Measurements from ENCODE around the gene INAFM1.
"Not testable (repeated sequence)": the region's sequence is repeated elsewhere in the genome, so short reads cannot be mapped to it uniquely, and the experiment has no call there.

INAFM1 gene

GRCh38 chr19:47240996-47241918 lies 33.4 kb upstream of the INAFM1 start:
- in situ Hi-C loops (cut with MboI; ENCODE audit: low sequenced_read_pairs), result no loop called here

GRCh38 chr19:47241919-47242577 lies 32.6 kb upstream of the INAFM1 start:
- in situ Hi-C loops (cut with MboI; ENCODE audit: low sequenced_read_pairs), result no loop called here

- in situ Hi-C loops (cut with MboI; ENCODE audit: low sequenced_read_pairs), result no loop called here
These were observed 31.3 kb upstream of the INAFM1 start for GRCh38 chr19:47243364-47243775.

- in situ Hi-C loops (cut with MboI; ENCODE audit: low sequenced_read_pairs), result no loop called here
These were observed 30.7 kb upstream of the INAFM1 start for GRCh38 chr19:47243776-47244547.

- in situ Hi-C loops (cut with MboI; ENCODE audit: low sequenced_read_pairs), result loop anchor here (5.0 kb wide), 1 partner anchor 95 kb away; no protein-coding TSS in a partner anchor
These were observed 27.2 kb upstream of the INAFM1 start for GRCh38 chr19:47247308-47247990.

- in situ Hi-C loops (cut with MboI; ENCODE audit: low sequenced_read_pairs), result not testable (repeated sequence)
These were observed 21.7 kb upstream of the INAFM1 start for GRCh38 chr19:47253016-47253415.

- in situ Hi-C loops (cut with MboI; ENCODE audit: low sequenced_read_pairs), result no loop called here
These were observed 21.2 kb upstream of the INAFM1 start for GRCh38 chr19:47253467-47253881.

GRCh38 chr19:47253970-47254369 lies 20.7 kb upstream of the INAFM1 start:
- in situ Hi-C loops (cut with MboI; ENCODE audit: low sequenced_read_pairs), result no loop called here

- in situ Hi-C loops (cut with MboI; ENCODE audit: low sequenced_read_pairs), result no loop called here
These were observed 18.6 kb upstream of the INAFM1 start, which contains the start of gene CCDC9 for GRCh38 chr19:47255879-47256692. Gene CCDC9, plus strand, starts transcription at chr19:47256525. Its CDS starts 1,876 bp downstream, at chr19:47258401.

- in situ Hi-C loops (cut with MboI; ENCODE audit: low sequenced_read_pairs), result no loop called here
These were observed 17.8 kb upstream of the INAFM1 start for GRCh38 chr19:47256693-47257410.

GRCh38 chr19:47257411-47258169 lies 17.1 kb upstream of the INAFM1 start:
- in situ Hi-C loops (cut with MboI; ENCODE audit: low sequenced_read_pairs), result no loop called here

GRCh38 chr19:47258434-47258833 lies 16.3 kb upstream of the INAFM1 start:
- in situ Hi-C loops (cut with MboI; ENCODE audit: low sequenced_read_pairs), result no loop called here

GRCh38 chr19:47258895-47259555 lies 15.7 kb upstream of the INAFM1 start:
- in situ Hi-C loops (cut with MboI; ENCODE audit: low sequenced_read_pairs), result no loop called here

- in situ Hi-C loops (cut with MboI; ENCODE audit: low sequenced_read_pairs), result no loop called here
These were observed 14.2 kb upstream of the INAFM1 start for GRCh38 chr19:47260476-47260875.

- in situ Hi-C loops (cut with MboI; ENCODE audit: low sequenced_read_pairs), result not testable (repeated sequence)
These were observed 12.5 kb upstream of the INAFM1 start for GRCh38 chr19:47261946-47262793.

- in situ Hi-C loops (cut with MboI; ENCODE audit: low sequenced_read_pairs), result no loop called here
These were observed 10.1 kb upstream of the INAFM1 start for GRCh38 chr19:47264629-47265028.

GRCh38 chr19:47266401-47266941 lies 8.2 kb upstream of the INAFM1 start:
- in situ Hi-C loops (cut with MboI; ENCODE audit: low sequenced_read_pairs), result no loop called here
